GM21737 (cell line): ENCODE results near the gene EVPL.
"Not testable (repeated sequence)": the region's sequence is repeated elsewhere in the genome, so short reads cannot be mapped to it uniquely, and the experiment has no call there.

ENCODE experiments used
- ATAC-seq: cut with Tn5 transposase; IDR thresholded peaks from one replicate; pipeline ENCODE4 v1.9.1; 2021; ENCODE audit warnings: mild to moderate bottlenecking, moderate library complexity; ENCODE audit not compliant: unreplicated experiment

EVPL gene

GRCh38 chr17:76000016-76000754, 26.9 kb downstream of the EVPL start:
- ATAC-seq = no peak

GRCh38 chr17:75998327-75998795, 28.7 kb downstream of the EVPL start:
- ATAC-seq = no peak

- peak; percentile 54 for ATAC-seq
Observed at GRCh38 chr17:75996665-75997590, 30.2 kb downstream of the EVPL start.

GRCh38 chr17:75995385-75995925, 31.7 kb downstream of the EVPL start:
- ATAC-seq = no peak

- no peak for ATAC-seq
Observed at GRCh38 chr17:75994802-75995370, 32.2 kb downstream of the EVPL start.

DNA sequence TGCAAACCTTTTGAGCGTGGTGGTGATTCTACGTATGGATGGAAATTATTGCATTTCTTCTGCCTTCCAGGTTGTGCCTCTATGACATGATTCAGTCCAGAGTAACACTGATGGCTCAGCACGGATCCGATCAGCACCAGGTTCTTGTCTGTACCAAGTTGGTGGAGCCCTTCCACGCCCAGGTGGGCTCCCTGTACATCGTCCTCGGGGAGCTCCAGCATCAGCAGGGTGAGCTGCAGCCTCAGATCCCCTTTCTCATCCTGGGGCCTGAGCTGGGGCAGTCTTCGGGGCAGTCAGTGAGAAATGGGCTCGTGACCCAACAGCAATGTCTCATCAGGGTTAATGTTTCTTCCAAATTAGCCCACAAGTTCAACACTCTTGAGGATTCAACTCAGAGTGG, 35.7 kb downstream of the EVPL start:
- no peak for ATAC-seq

DNA sequence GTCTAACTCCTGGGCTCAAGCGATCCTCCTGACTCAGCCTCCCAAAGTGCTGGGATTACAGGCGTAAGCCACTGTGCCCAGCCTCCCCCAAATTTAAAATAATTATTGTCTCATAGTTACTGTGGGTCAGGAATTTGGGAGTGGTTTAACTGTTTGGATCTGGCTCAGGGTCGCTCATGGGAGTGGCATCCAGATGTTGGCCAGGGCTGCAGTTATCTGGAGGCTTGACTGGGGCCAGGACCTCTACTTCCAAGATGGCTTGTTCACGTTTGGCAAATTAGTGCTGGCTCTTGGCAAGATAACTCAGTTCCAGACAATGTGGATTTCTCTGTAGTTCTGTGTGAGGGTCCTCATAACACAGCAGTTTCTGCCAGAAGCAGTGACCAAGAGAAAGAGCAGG, 40.1 kb downstream of the EVPL start:
- ATAC-seq = no peak

- ATAC-seq = no peak
Observed at GRCh38 chr17:75985986-75986385, 41.1 kb downstream of the EVPL start.

DNA sequence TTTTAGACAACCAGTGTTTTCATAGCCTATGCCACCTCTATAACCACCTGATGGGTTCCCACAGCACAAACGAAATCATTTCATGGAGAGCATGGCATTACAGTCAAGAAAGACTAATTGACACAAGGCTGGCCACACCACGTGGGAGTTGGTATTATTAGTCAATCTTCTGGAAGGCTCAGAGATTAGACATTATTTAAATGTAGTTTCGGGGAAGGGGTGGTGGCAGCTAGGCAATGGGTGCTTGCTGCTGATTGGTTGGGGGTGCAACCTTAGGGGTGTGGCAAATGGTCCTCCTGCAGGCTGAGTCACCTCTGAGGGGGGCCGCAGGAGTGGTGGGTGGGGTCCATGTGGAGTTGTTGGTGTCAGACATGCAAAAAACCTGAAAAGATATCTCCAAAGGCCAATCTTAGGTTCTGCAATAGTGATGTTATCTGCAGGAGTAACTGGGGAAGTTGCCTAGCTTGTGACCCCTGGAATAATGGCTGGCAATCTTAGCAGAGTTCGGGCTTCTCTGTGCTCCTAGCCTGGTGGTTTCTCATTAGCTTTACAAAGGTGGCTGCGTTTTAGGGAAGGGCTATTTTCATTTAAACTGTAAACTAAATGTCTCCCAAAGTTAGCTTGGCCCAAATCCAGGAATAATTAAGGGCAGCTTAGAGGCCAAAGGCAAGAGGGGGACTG, 43.5 kb downstream of the EVPL start:
- no peak for ATAC-seq

- ATAC-seq = no peak
Observed at GRCh38 chr17:75981019-75981615, 46.0 kb downstream of the EVPL start.

GRCh38 chr17:75980188-75981018, 46.7 kb downstream of the EVPL start:
- no peak for ATAC-seq

- no peak for ATAC-seq
Observed at GRCh38 chr17:75979705-75980187, 47.4 kb downstream of the EVPL start.

DNA sequence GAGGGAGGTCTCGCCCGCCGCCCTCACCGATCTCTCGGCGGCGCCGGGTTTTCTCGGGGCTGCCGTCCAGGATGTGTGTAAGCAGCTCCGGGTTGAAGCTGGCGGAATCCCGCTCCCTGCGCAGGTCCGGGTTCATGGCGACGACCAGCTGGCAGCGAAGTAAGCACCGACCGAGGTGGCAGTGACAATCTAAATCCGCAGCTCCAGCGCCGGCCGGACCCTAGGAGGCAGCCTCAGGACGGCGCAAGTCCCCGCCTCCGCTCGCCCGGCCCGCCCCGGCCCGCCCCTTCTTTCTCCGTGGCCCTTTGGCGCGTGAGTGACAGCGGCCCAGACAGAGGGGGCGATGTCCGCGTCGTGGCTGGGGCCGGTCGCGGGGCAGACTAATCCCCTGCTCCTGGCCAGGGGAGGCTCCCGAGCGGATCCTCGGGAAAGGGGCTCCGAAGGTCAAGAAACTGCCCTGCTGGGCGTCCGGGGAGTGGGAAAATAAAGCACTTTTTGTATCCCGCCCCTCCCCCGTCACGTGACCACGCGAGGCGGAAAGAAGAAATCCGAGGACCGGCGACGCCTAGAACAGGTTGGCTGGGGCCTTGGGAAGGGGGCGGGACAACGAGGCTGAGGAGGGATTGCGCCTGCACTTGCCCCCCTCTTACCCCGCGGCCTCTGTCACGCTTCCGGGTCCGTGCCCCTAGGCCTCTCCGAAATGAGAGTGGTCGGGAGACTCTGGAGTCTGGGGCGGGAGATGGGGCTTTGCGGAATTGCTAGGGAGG, 48.0 kb downstream of the EVPL start, which contains the start of the genes ACOX1 and TEN1:
Gene ACOX1 (minus strand): TSS at position 229 of the 767 bp plus-strand sequence. CDS start 93 bp downstream, at position 136.
Gene TEN1 (plus strand): TSS at position 303 of the 767 bp plus-strand sequence. CDS start 6,953 bp downstream, outside the sequence.
- ATAC-seq = peak; percentile 91

DNA sequence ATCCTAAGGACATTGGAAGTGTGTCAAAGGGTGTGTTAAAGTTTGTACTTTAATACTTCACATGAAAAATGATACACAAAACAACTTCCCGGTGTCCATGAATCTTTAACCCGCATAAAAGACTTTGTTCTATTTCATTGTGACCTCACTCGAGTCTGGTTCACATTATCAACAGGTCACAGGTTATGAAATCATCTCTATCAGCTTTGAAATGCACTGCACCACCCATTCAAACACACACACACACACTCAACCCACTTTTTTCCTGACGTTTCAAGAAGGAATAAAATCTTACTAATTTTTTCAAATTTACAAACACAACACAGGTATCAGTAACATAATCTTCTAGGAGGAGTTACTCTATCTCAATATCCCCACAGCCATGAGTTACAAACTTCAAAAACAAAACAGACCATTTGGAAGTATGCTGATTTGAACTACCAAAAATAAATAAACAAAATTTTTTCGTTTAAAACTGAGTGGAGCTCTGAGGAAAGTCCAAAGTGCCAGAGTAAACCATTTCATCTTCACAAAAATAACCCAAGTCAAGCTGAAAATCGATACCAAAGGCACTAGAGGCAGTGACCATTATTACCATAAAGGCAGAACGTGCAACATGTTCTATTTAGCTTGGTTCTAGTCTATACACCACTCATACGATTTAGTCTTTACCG, 50.8 kb downstream of the EVPL start:
- no peak for ATAC-seq

DNA sequence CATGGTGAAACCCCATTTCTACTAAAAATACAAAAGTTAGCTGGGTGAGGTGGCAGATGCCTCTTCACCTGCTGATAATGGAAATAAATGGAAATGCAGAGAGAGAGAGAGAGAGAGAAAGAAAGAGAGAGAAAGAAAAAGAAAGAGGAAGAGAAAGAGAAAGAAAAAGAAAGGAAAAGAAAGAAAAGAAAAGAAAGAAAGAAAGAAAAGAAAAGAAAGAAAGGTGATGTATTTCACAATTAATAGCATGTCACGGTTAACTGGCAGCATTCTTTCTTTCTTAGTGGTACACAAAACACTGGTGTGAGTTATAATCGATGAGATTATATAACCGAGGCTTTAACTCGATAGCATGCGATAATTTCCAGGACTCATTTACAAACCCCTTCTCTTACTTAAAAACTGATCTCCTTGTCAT, 51.3 kb downstream of the EVPL start:
- ATAC-seq = no peak

GRCh38 chr17:75975187-75975586, 51.9 kb downstream of the EVPL start:
- ATAC-seq = not testable (repeated sequence)

- ATAC-seq = no peak
Observed at GRCh38 chr17:75970626-75971025, 56.5 kb downstream of the EVPL start.
